Activated gamma-delta T cell treated with Interleukin-2 at 50 U/mL for 16 hours (primary cell): ENCODE data around the gene HABP2.

Experiments used
- DNase-seq: peaks from one replicate; pipeline ENCODE4 v3.0.0-alpha.2; 2020

The HABP2 gene

DNA sequence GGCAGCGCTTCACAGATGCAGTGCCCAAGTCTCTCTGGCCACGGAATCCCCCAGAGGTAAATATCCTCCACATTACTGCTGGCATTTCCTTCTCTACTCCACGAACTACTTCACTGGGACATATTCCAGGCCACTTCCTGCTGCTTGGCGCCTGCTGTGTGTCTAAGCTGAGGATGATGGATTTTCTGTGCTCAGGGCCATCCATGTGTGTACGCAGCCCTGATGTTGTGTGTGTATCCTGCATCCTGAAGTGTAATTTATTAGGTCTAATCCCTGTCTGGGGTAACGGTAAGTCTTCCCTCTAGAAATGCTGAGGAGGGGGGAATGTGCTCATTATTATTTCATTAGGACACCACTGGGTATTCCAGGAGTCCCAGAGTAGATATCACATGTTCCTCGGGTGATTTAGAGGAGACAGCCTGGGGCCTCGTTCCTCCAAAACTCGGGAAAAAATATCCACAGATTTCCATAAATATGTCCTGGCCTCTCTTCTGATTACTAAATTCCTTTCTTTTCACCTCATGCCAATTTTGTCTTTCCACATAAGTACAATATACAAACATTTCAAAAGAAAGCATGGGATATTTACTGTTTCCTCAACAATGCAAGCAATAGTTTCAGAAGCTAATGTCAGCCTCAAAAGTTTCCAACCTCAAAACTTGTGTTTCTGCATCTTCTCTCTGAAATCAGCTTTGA, 25.5 kb upstream of the HABP2 start:
- DNase-seq = no peak

GRCh38 chr10:113528876-113529275, 24.0 kb upstream of the HABP2 start:
- no peak for DNase-seq

GRCh38 chr10:113529575-113529974, 23.3 kb upstream of the HABP2 start:
- DNase-seq = no peak

GRCh38 chr10:113530476-113530875, 22.4 kb upstream of the HABP2 start:
- DNase-seq = no peak

GRCh38 chr10:113532724-113533123, 20.1 kb upstream of the HABP2 start:
- DNase-seq = no peak

- no peak for DNase-seq
Measured at GRCh38 chr10:113533801-113534200, 19.1 kb upstream of the HABP2 start.

GRCh38 chr10:113534423-113534822, 18.4 kb upstream of the HABP2 start:
- no peak for DNase-seq

GRCh38 chr10:113537672-113538071, 15.2 kb upstream of the HABP2 start:
- DNase-seq = no peak

GRCh38 chr10:113538151-113538550, 14.7 kb upstream of the HABP2 start:
- no peak for DNase-seq

GRCh38 chr10:113539789-113540188, 13.1 kb upstream of the HABP2 start:
- DNase-seq = no peak

DNA sequence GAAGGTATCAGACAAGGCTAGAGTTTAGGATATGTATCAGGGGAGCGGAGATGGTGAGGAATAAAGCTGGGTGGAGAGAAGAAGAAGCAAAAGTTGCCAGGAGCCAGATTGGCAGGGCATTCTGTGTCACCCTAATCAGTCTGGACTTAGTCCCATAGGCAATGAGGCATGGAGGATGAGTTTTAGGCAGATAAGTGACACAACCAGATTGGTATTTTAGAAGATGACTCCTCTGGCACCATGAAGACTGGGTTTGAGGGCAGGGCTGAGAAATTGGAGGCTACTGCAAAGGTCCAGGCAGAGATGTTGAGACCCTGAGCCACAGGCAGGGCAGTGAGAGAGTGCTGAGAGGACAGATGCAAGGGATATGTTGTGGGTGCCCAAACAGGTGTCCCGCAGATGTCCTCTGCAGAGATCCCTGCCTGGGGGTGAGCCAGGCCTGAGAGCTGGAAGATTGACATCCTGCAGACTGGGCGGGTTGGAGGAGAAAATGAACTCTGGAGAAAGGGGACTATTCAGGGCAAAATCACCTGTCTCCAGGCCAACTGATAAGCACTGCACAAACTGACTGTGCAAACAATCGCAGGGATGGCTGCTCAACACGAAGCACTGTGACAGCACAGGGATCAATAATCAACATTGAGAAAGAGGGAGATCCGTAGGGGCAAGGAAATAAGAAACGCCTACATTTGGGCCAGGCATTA, 11.9 kb upstream of the HABP2 start:
- no peak for DNase-seq

DNA sequence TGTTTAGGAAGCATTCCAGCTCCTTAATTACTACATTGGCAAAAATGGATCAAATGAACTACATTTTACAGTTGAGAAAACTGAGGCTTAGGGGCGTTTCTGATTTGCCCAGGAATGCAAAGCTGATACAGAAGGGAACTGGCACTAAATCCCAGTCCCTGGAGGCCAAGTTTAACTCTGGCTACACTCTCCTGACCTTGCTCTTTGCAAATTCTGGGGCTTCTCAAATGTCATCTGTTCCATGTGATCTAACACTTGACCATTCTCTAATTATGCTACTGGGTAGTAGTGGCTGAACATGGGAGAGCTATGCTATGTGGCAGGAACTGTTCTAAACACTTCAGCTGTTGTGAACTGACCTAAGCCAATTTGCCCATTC, 11.3 kb upstream of the HABP2 start:
- DNase-seq = no peak

DNA sequence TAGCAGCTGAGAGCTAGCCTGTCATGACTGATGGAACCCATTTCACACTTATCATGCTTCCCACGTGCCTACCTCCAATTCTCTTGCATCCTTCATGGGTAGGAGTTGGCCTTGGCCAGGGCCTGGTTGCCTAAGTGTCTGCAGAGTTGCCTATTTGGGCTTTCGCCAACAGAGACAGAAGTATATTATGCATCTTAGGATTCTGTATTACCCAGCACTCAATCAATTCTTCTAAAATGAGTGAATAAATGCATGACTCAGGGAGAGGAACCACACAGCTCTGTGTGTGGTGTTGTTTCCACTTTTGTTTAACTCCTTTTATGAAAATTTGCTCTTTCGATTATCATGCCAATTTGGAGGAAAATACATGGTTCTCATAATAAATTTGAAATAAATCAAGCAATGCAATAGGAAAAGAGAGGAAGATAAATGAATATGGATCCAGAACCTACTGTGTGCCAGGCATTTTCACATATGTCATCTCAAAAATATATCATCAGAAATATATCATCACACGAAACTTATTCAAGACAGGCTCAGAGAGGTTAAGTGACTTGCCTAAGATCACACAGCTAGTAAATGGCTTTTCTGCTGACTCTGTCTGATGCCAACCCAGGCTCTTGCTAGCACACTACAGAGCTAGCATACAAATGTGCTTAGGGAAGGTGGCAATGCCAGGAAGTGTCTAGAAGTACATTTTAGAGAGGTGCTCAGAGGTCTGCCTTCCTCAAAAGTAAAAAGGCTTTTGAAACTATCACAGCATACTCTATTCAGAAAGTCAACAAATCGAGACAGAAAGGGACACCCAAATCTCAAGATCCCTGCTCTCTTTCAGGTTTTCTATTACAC, 9.5 kb upstream of the HABP2 start:
- DNase-seq = no peak

GRCh38 chr10:113544392-113544791, 8.5 kb upstream of the HABP2 start:
- no peak for DNase-seq

- DNase-seq = no peak
Measured at GRCh38 chr10:113547426-113547825, 5.4 kb upstream of the HABP2 start.

DNA sequence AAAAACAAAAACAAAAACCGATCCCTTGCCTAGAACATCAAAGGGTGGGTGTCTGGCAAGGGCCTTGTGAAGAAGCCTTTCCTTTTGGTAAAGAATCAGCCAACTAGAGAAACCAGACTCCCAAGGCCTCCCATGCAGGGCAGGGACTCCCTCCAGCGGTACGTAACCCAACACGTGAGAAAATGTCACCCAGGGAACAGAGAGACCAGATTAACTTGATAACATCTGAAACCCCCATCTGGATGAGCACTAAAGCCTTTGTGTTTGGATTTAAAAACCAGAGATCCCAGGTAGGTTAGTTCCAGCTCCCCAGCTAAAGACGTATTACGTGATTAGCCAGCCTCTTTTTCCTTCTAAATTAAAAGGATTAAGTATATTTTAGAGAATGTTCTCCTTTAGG, 3.0 kb upstream of the HABP2 start:
- no peak for DNase-seq

DNA sequence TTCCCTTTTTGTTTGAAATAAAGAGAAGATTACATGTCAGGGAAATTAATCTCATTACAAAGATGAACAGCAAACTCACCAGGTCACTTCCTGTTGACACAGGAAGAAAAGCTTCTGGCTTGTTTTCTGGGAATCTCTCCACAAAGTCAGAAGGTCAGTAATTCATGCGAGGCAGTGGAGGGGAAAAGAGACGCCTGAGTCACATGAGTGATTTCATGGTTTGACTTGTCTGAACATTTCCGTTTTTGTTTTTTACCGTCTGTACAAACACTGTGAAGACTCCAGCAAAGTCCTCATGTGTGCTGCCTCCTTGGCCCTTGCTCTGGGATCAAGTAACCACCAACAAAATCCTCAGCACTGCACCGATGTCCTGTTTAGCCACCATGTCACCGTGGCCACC, 2.5 kb upstream of the HABP2 start:
- DNase-seq = no peak

DNA sequence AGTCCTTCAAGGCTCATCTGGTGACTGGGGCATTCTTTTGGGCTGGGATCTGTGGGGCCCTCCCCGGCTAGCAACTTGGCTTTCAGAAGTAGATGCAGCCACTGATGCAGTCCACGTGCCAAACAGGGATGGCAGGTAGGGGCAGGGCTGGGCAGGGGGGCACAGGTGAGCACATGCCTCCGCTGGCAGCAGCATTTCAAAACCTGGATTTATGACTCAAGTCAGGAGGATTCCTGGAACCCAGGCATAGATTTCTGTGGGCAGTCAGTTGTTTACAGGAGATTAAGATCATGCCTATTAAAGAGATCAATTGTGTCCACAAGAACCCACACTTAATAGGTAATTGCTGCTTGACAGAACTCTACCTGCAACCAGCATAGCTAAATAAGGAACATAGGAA, 839 bp upstream of the HABP2 start:
- no peak for DNase-seq

DNA sequence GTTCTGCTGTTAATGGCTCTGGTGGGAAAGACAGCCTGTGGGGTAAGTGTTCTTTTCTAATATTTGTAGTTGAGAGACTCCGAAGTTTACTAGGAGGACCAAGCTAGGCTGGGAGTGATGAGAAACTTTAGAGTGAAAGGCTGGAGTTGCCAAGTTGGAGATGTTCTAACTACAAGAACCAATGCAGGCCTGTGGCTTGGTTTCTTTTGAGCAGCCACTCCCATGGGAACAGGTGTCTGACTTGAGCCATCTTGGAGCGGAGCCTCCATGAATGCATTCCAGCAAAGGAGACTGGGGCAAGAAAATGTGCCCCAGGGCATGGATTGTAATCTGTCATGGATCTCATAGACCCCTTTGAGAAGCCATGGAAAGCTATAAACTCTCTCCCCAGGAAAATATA, 296 bp downstream of the HABP2 start:
- DNase-seq = no peak

DNA sequence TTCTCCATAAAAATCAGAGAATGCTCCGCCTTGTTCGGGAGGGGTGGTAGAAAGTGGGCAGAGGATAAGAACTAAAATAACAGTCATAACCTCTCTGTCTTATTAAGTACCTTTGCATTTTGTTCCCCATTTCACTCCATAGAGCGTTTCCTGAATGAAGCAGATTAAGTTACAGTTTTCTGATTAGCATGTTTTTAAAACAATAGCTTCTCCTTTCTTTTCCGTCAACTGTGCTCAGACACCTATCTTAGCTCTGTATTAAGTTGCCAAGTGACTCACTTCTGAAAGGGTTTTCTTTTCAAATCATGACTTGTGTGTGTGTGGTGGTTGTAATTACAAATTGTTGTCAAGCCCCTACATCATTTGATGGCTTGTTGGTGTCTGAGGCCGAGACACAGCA, 1.4 kb downstream of the HABP2 start:
- no peak for DNase-seq

GRCh38 chr10:113555245-113555644, 2.4 kb downstream of the HABP2 start:
- DNase-seq = no peak

DNA sequence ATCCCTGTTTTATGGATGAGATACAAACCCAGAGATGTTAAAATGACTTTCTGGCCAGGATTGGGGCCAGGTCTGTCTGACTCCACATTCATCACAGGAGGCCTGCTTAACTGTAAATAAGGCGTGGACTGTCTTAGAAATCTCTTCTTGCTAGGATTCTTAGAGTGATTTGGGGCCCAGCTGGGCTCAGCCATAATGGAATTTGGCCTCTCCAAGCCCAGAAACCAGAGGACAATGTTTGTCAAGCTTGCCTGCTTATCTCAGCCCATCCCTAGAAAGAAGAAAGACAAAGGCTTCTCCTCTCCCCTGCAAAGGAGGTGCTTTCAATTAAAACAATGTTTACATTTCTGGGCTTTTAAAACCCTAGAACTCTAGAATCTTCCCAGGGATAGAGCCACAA, 2.9 kb downstream of the HABP2 start:
- DNase-seq = no peak

GRCh38 chr10:113557424-113557862, 4.6 kb downstream of the HABP2 start:
- DNase-seq = no peak

- DNase-seq = no peak
Measured at GRCh38 chr10:113557903-113558321, 5.1 kb downstream of the HABP2 start.
